ENCODE measurements around the gene SLC15A4. TPM values are rescaled to one million over a fixed set of nuclear protein-coding genes. Genes with fewer than 3 reads are reported as not detected.
"Not testable (repeated sequence)": the region's sequence is repeated elsewhere in the genome, so short reads cannot be mapped to it uniquely, and the experiment has no call there.

The SLC15A4 gene
- total RNA-seq, 2 donors from 2014 or later: 15.5 to 17.2 TPM

DNA sequence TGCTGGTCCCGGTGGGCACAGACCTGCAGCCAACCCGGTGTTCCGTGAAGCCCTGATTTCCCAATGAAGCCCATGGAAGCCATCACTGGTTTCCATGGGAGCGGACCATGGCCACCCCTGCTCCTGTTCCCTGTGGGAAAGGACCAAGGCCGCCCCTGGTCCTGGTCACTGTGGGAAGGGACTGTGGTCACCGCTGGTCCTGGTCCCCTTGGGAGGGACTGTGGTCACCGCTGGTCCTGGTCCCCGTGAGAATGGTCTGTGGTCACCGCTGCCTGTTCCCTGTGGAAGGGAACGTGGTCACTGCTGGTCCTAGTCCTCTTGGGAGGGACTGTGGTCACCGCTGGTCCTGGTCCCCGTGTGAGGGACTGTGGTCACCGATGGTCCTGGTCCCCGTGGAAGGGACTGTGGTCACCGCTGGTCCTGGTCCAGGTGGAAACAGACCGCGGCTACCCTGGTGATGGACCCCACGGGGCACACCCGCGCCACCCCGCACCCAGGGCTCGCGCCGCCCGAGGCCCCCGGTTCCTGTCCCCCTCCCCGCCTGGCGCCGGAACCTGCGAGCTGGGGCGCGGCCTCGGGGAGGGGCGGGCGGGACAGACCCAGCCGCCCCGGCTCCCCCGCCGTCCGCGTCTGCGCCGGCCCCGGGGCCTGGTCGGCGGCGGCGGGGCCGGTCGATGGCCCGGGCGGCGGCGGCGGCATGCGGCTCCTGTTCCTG, 29.3 kb upstream of the SLC15A4 start, which contains the start of gene GLT1D1:
Gene GLT1D1, plus strand, starts transcription at position 594 of the 715 bp plus-strand sequence. Its CDS starts 104 bp downstream, at position 698.
- no peak within 1 kb of the TSS for H3K27ac Mint-ChIP-seq
- H3K4me1 Mint-ChIP-seq: peaks cover 2% of the 10 kb centered on the region
- H3K4me3 Mint-ChIP-seq: peak within 1 kb of the TSS; percentile 31
- no peak for ATAC-seq
- no peak for DNase-seq
- peaks cover 48% of the 10 kb centered on the region for H3K27me3 Mint-ChIP-seq
- H3K9me3 ChIP-seq (ENCODE audit: control insufficient read depth, low read length, poor library complexity, severe bottlenecking): no peaks in the 10 kb centered on the region
- H3K36me3 Mint-ChIP-seq (ENCODE audit: low read depth): peaks cover 2% of the 10 kb centered on the region

DNA sequence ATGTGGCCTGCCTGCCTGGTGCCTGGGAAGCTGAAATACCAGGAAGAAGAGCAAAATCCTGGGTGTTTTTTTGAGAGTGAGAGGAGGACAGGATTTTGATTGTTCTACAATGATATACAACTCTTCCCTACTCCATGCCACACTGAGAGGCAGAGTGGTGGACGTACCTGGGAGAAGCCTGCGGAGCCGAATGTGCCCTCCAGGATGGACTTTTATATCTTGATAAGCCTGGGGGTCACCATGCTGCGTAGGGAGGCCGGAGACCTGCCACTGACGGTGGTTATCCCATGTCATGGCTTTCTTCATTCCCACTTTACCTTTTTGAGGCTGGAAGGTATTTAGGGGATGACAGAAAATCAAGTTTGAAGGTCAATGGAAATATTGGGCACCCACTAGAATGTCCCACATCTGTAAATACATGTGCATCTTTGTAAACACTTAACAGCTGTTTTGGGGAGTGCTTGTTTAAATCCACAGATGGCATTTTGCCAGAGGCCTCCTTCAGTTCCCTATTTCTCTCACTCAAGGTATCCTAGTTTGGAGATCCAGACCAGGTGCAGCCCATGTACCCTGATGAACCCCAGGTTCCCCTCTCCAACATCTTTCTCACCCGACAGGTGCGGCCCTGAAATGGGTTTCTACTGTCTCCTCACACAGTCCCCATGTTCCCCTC, 28.4 kb upstream of the SLC15A4 start:
- Mint-ChIP-seq H3K4me3 (no peak overlapping the region), H3K27me3 (peaks cover 41% of the 10 kb centered on the region), H3K4me1 (peaks cover 2% of the 10 kb centered on the region), H3K27ac (no peak overlapping the region), H3K36me3 (ENCODE audit: low read depth) (peaks cover 2% of the 10 kb centered on the region)
- DNase-seq: no peak
- H3K9me3 ChIP-seq (ENCODE audit: control insufficient read depth, low read length, poor library complexity, severe bottlenecking): no peaks in the 10 kb centered on the region
- no peak for ATAC-seq

GRCh38 chr12:128851429-128851828, 27.7 kb upstream of the SLC15A4 start:
- DNase-seq; ATAC-seq; H3K4me1 Mint-ChIP-seq; H3K27ac Mint-ChIP-seq; H3K4me3 Mint-ChIP-seq; H3K9me3 ChIP-seq (ENCODE audit: control insufficient read depth, low read length, poor library complexity, severe bottlenecking); H3K36me3 Mint-ChIP-seq (ENCODE audit: low read depth): not testable (repeated sequence)
- peaks cover 38% of the 10 kb centered on the region for H3K27me3 Mint-ChIP-seq

DNA sequence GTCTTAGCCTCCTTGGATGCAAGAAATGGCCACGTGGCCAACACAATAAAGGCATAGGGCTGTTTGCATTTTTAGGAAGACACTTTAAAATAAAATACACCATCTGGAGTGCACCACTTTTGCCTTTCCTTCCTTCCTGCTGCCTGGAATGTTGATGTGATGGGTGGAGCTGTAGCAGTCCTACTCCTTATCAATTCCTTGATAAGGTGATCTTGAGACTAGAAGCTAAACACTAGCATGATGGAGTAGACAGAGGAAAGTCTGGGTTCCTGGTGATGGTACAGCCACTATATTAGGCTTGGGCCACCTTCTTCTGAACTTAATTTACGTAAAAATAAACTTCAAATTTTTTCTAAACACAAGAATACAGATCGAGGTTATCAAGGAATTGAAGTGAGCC, 26.6 kb upstream of the SLC15A4 start:
- H3K4me3 Mint-ChIP-seq: no peak overlapping the region
- no peak overlapping the region for H3K27ac Mint-ChIP-seq
- ATAC-seq (no peak), DNase-seq (no peak)
- no peaks in the 10 kb centered on the region for H3K9me3 ChIP-seq (ENCODE audit: control insufficient read depth, low read length, poor library complexity, severe bottlenecking)
- H3K36me3 Mint-ChIP-seq (ENCODE audit: low read depth): peaks cover 2% of the 10 kb centered on the region
- no peaks in the 10 kb centered on the region for H3K4me1 Mint-ChIP-seq
- peaks cover 31% of the 10 kb centered on the region for H3K27me3 Mint-ChIP-seq

DNA sequence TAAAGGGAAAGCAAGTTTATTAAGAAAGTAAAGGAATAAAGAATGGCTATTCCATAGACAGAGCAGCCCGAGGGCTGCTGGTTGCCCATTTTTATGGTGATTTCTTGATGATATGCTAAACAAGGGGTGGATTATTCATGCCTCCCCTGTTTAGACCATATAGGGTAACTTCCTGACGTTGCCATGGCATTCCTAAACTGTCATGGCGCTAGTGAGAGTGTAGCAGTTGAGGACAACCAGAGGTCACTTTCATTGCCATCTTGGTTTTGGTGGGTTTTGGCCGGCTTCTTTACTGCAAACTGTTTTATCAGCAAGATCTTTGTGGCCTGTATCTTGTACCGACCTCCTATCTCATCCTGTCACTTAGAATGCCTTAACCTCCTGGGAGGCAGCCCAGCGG, 26.0 kb upstream of the SLC15A4 start:
- H3K4me3 Mint-ChIP-seq; ATAC-seq; H3K9me3 ChIP-seq (ENCODE audit: control insufficient read depth, low read length, poor library complexity, severe bottlenecking); H3K27ac Mint-ChIP-seq; H3K36me3 Mint-ChIP-seq (ENCODE audit: low read depth); DNase-seq; H3K4me1 Mint-ChIP-seq: not testable (repeated sequence)
- H3K27me3 Mint-ChIP-seq: peaks cover 26% of the 10 kb centered on the region

GRCh38 chr12:128848371-128848770, 24.6 kb upstream of the SLC15A4 start:
- no peaks in the 10 kb centered on the region for H3K4me1 Mint-ChIP-seq
- no peak overlapping the region for H3K27ac Mint-ChIP-seq
- H3K9me3 ChIP-seq (ENCODE audit: control insufficient read depth, low read length, poor library complexity, severe bottlenecking): no peaks in the 10 kb centered on the region
- ATAC-seq (no peak), DNase-seq (no peak)
- no peaks in the 10 kb centered on the region for H3K36me3 Mint-ChIP-seq (ENCODE audit: low read depth)
- H3K27me3 Mint-ChIP-seq: peaks cover 17% of the 10 kb centered on the region
- H3K4me3 Mint-ChIP-seq: no peak overlapping the region

GRCh38 chr12:128846671-128847070, 22.9 kb upstream of the SLC15A4 start:
- not testable (repeated sequence) for H3K36me3 Mint-ChIP-seq (ENCODE audit: low read depth); H3K4me1 Mint-ChIP-seq; ATAC-seq; H3K9me3 ChIP-seq (ENCODE audit: control insufficient read depth, low read length, poor library complexity, severe bottlenecking); H3K27ac Mint-ChIP-seq; DNase-seq; H3K4me3 Mint-ChIP-seq
- H3K27me3 Mint-ChIP-seq: peaks cover 12% of the 10 kb centered on the region

DNA sequence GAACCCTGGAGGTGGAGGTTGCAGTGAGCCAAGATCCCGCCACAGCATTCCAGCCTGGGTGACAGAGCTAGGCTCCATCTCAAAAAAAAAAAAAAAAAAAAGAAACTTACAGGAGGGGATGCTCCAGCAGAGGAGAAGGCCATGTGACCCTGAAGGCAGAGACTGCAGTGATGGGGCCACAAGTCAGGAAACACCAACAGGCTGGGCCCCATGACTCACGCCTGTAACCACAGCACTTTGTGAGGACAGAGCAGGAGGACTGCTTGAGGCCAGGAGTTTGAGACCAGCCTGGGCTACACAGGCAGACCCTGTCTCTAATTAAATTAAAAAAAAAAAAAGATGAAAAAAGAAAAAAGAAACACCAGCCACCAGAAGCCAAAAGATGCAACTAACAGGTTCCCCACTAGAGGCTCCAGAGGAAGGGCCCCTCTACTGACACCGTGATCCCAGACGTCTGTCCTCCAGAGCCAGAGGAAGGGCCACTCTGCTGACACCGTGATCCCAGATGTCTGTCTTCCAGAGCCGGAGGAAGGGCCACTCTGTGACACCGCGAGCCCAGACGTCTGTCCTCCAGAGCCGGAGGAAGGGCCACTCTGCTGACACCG, 20.4 kb upstream of the SLC15A4 start:
- Mint-ChIP-seq H3K4me3 (no peak overlapping the region), H3K4me1 (peaks cover 5% of the 10 kb centered on the region), H3K36me3 (ENCODE audit: low read depth) (peaks cover 4% of the 10 kb centered on the region), H3K27me3 (peaks cover 21% of the 10 kb centered on the region), H3K27ac (no peak overlapping the region)
- no peaks in the 10 kb centered on the region for H3K9me3 ChIP-seq (ENCODE audit: control insufficient read depth, low read length, poor library complexity, severe bottlenecking)
- DNase-seq (no peak), ATAC-seq (no peak)

- Mint-ChIP-seq H3K27ac (no peak overlapping the region), H3K4me3 (no peak overlapping the region), H3K27me3 (peaks cover 27% of the 10 kb centered on the region), H3K36me3 (ENCODE audit: low read depth) (peaks cover 4% of the 10 kb centered on the region), H3K4me1 (peaks cover 5% of the 10 kb centered on the region)
- DNase-seq (no peak), ATAC-seq (no peak)
- H3K9me3 ChIP-seq (ENCODE audit: control insufficient read depth, low read length, poor library complexity, severe bottlenecking): no peaks in the 10 kb centered on the region
Observed at GRCh38 chr12:128843538-128843937, 19.8 kb upstream of the SLC15A4 start.

DNA sequence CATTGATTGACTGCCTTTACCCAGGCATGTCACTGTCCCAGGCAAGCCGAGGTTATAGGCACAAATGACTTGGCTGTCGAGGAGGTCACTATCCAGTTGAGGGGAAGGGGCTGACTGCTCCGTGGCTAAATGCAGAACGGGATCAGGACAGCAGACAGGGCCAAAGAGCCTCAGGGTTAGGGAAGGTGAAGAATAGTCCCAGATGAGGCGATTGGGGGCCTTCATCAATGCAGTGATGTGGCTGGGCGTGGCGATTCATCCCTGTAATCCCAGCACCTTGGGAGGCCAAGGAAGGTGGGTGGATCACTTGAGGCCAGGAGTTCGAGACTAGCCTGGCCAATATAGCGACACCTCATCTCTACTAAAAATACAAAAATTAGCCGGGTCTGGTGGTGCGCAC, 18.8 kb upstream of the SLC15A4 start:
- no peak for DNase-seq
- H3K27me3 Mint-ChIP-seq: peaks cover 28% of the 10 kb centered on the region
- H3K9me3 ChIP-seq (ENCODE audit: control insufficient read depth, low read length, poor library complexity, severe bottlenecking): no peaks in the 10 kb centered on the region
- no peak overlapping the region for H3K4me3 Mint-ChIP-seq
- H3K36me3 Mint-ChIP-seq (ENCODE audit: low read depth): peaks cover 4% of the 10 kb centered on the region
- no peak overlapping the region for H3K27ac Mint-ChIP-seq
- no peak for ATAC-seq
- peaks cover 5% of the 10 kb centered on the region for H3K4me1 Mint-ChIP-seq

DNA sequence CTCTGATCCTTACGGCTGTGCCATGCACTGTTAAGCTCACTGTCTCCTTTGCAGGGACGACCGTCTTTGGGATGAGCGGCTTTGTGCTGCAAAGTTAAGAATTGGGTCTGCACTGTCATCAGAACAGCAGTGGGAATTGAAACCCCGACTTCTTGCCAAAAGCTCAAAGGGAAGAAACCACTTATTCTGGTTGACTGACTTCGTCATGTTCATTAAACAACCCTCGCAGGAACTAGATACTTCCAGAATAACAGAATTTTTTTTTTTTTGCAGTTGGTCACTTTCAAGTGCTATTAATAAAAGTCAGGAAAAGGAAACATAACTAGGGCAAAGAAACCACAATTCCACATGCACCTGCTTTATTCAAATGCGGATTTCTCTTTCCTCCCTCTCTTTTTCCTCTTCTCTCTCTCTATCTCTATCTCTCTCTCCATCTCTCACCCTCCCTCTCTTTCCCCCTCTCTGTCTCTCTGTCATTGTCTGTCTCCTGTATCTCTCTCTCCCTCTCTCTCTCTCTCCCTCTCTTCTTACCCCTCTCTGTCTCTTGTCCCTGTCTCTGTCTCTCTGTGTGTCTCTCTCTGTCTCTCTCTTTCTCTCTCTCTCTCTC, 17.2 kb upstream of the SLC15A4 start:
- Mint-ChIP-seq H3K4me1 (peaks cover 5% of the 10 kb centered on the region), H3K36me3 (ENCODE audit: low read depth) (peaks cover 4% of the 10 kb centered on the region), H3K27ac (no peak overlapping the region), H3K27me3 (peaks cover 34% of the 10 kb centered on the region), H3K4me3 (peak overlapping the region; percentile 15)
- H3K9me3 ChIP-seq (ENCODE audit: control insufficient read depth, low read length, poor library complexity, severe bottlenecking): no peaks in the 10 kb centered on the region
- DNase-seq (no peak), ATAC-seq (no peak)

DNA sequence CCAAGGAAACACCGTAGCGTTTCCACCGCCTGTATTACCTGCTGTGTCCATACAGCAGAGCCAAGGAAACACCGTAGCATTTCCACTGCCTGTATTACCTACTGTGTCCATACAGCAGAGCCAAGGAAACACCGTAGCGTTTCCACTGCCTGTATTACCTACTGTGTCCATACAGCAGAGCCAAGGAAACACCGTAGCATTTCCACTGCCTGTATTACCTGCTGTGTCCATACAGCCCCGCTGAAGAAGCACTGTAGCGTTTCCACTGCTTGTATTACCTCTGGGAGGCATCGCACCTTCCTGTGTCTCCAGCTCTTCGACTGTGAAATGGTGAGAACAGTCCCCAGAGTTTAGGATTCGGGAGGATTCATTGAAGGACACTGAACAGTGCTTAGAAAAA, 16.1 kb upstream of the SLC15A4 start:
- H3K27ac Mint-ChIP-seq; DNase-seq; H3K4me1 Mint-ChIP-seq; H3K9me3 ChIP-seq (ENCODE audit: control insufficient read depth, low read length, poor library complexity, severe bottlenecking); H3K36me3 Mint-ChIP-seq (ENCODE audit: low read depth); ATAC-seq; H3K4me3 Mint-ChIP-seq: not testable (repeated sequence)
- H3K27me3 Mint-ChIP-seq: peaks cover 41% of the 10 kb centered on the region

- DNase-seq (no peak), ATAC-seq (no peak)
- Mint-ChIP-seq H3K4me3 (no peak overlapping the region), H3K27ac (no peak overlapping the region), H3K27me3 (peaks cover 31% of the 10 kb centered on the region), H3K36me3 (ENCODE audit: low read depth) (no peaks in the 10 kb centered on the region), H3K4me1 (peaks cover 9% of the 10 kb centered on the region)
- no peaks in the 10 kb centered on the region for H3K9me3 ChIP-seq (ENCODE audit: control insufficient read depth, low read length, poor library complexity, severe bottlenecking)
Observed at GRCh38 chr12:128833418-128833817, 9.7 kb upstream of the SLC15A4 start.

Measured in T-helper 17 cell (primary cell).